GM23338 (cell line): ENCODE data around the gene RPL28. TPM values are rescaled to one million over a fixed set of nuclear protein-coding genes. Genes with fewer than 3 reads are reported as not detected.

Source experiments
- ATAC-seq: fragments of 200-7000 bp; cut with Tn5 transposase; 3 replicates; pipeline ENCODE4 v1.9.1; 2020
- DNase-seq: peaks from one replicate; pipeline ENCODE4 v3.0.0-alpha.2; 2015; ENCODE audit warnings: low spot score
- H2AFZ ChIP-seq: fragments of 200-600 bp; sonication (generic); 2 replicates; pipeline ENCODE4 v1.8.0; 2016; ENCODE audit warnings: antibody characterized with exemption, mild to moderate bottlenecking, moderate library complexity
- H3F3A ChIP-seq: fragments of 200-600 bp; sonication (generic); replicated peaks from 2 replicates; pipeline ENCODE4 v1.8.0; 2017; ENCODE audit warnings: antibody characterized with exemption, mixed run types, low read depth
- H3K27ac ChIP-seq: fragments of 200-600 bp; sonication (generic); 2 replicates; pipeline ENCODE4 v1.6.1; 2016; ENCODE audit warnings: low read depth
- H3K27me3 ChIP-seq: fragments of 200-600 bp; sonication (generic); 2 replicates; pipeline ENCODE4 v1.8.0; 2016; ENCODE audit warnings: mild to moderate bottlenecking, mixed run types, moderate library complexity; ENCODE audit not compliant: insufficient read depth
- H3K36me3 ChIP-seq: fragments of 200-600 bp; sonication (generic); 2 replicates; pipeline ENCODE4 v1.8.0; 2016; ENCODE audit warnings: mild to moderate bottlenecking; ENCODE audit not compliant: insufficient read depth
- H3K4me1 ChIP-seq: fragments of 200-600 bp; sonication (generic); 2 replicates; pipeline ENCODE4 v1.8.0; 2016; ENCODE audit warnings: mild to moderate bottlenecking, moderate library complexity; ENCODE audit not compliant: insufficient read depth
- H3K4me2 ChIP-seq: fragments of 200-600 bp; sonication (generic); 2 replicates; pipeline ENCODE4 v1.7.1; 2017; ENCODE audit warnings: mixed run types
- H3K4me3 ChIP-seq: fragments of 200-600 bp; sonication (generic); 2 replicates; pipeline ENCODE4 v1.6.1; 2016; ENCODE audit warnings: mixed run types
- H3K79me2 ChIP-seq: fragments of 200-600 bp; sonication (generic); replicated peaks from 2 replicates; pipeline ENCODE4 v1.8.0; 2017; ENCODE audit warnings: mild to moderate bottlenecking; ENCODE audit not compliant: insufficient read depth
- H3K9me2 ChIP-seq: fragments of 200-600 bp; sonication (generic); 2 replicates; pipeline ENCODE4 v1.8.0; 2017; ENCODE audit not compliant: insufficient read depth
- H4K20me1 ChIP-seq: fragments of 200-600 bp; sonication (generic); replicated peaks from 2 replicates; pipeline ENCODE4 v1.8.0; 2017; ENCODE audit warnings: mild to moderate bottlenecking; ENCODE audit not compliant: insufficient read depth
- H3K27ac Mint-ChIP-seq: 2 replicates; pipeline ENCODE4 v1.8.0; 2020; ENCODE audit warnings: inconsistent platforms, mild to moderate bottlenecking, moderate library complexity, mixed read lengths
- H3K27me3 Mint-ChIP-seq: 3 replicates; pipeline ENCODE4 v1.8.0; 2022; ENCODE audit warnings: low read depth, mild to moderate bottlenecking, moderate library complexity, mixed read lengths, inconsistent platforms; ENCODE audit not compliant: insufficient read depth, poor library complexity
- H3K36me3 Mint-ChIP-seq: 3 replicates; pipeline ENCODE4 v1.8.0; 2021; ENCODE audit warnings: low read depth, mild to moderate bottlenecking, inconsistent platforms, moderate library complexity, mixed read lengths
- H3K4me1 Mint-ChIP-seq: 3 replicates; pipeline ENCODE4 v1.8.0; 2020; ENCODE audit warnings: mild to moderate bottlenecking, inconsistent platforms, mixed read lengths
- H3K4me3 Mint-ChIP-seq: 3 replicates; pipeline ENCODE4 v1.8.0; 2021; ENCODE audit warnings: moderate library complexity, mild to moderate bottlenecking, inconsistent platforms, mixed read lengths
- H3K9me3 Mint-ChIP-seq: 3 replicates; pipeline ENCODE4 v1.8.0; 2020; ENCODE audit warnings: moderate library complexity, mild to moderate bottlenecking, inconsistent platforms, mixed read lengths
- CREB1 ChIP-seq: fragments of 250-450 bp; sonication (Bioruptor Pico); IDR thresholded peaks from 2 replicates; pipeline ENCODE4 v1.5.0; 2020; ENCODE audit warnings: low read depth, mild to moderate bottlenecking, moderate library complexity
- CTCF ChIP-seq, 2 experiments: fragments of 200-600 bp in 1 of 2; sonication (generic) in 1 of 2; conservative IDR thresholded peaks; 2 replicates each; pipeline versions ENCODE4 v1.5.1 to v1.6.1; 2016 to 2017; ENCODE audit warnings: antibody characterized with exemption in 2 of 2, low read depth in 2 of 2, mild to moderate bottlenecking in 2 of 2, moderate library complexity in 1 of 2
- ETS1 ChIP-seq: IDR thresholded peaks from 2 replicates; pipeline ENCODE4 v1.6.1; 2016; ENCODE audit warnings: antibody characterized with exemption
- EZH2 ChIP-seq: fragments of 200-600 bp; sonication (generic); IDR thresholded peaks from one replicate; pipeline ENCODE4 v1.8.0; 2017; ENCODE audit warnings: antibody characterized with exemption, mild to moderate bottlenecking, low read depth; ENCODE audit not compliant: unreplicated experiment
- EZH2phosphoT487 ChIP-seq: fragments of 200-600 bp; sonication (generic); IDR thresholded peaks from one replicate; pipeline ENCODE4 v1.8.1; 2018; ENCODE audit warnings: antibody characterized with exemption; ENCODE audit not compliant: unreplicated experiment
- JUNB ChIP-seq: IDR thresholded peaks from one replicate; pipeline ENCODE4 v1.6.1; 2016; ENCODE audit warnings: antibody characterized with exemption; ENCODE audit not compliant: unreplicated experiment
- NANOG ChIP-seq: IDR thresholded peaks from 2 replicates; pipeline ENCODE4 v1.6.1; 2016; ENCODE audit warnings: antibody characterized with exemption, borderline replicate concordance
- POLR2AphosphoS5 ChIP-seq: IDR thresholded peaks from 2 replicates; pipeline ENCODE4 v1.6.1; 2016; ENCODE audit warnings: antibody characterized with exemption, low read depth
- REST ChIP-seq: IDR thresholded peaks from one replicate; pipeline ENCODE4 v1.6.1; 2018; ENCODE audit warnings: antibody characterized with exemption; ENCODE audit not compliant: unreplicated experiment
- STAT1 ChIP-seq: IDR thresholded peaks from one replicate; pipeline ENCODE4 v1.6.1; 2016; ENCODE audit warnings: antibody characterized with exemption; ENCODE audit not compliant: unreplicated experiment
- ZNF331 ChIP-seq: fragments of 250-450 bp; sonication (Bioruptor Pico); IDR thresholded peaks from 2 replicates; pipeline ENCODE4 v1.5.0; 2020; ENCODE audit warnings: low read depth, mild to moderate bottlenecking, moderate library complexity
- polyA plus RNA-seq: library from polyadenylated mRNA; unstranded; fragments of >200 nt; fragmentation: Nextera tagmentation; extraction: Ambion mirVana; gene quantifications from 2 replicates; pipeline ENCODE4 v1.2.1, GENCODE V29; 2016
- total RNA-seq: library from RNA; depleted of rRNA; stranded (reverse); fragments of >200 nt; shearing (Covaris generic); gene quantifications from 2 replicates; pipeline ENCODE4 v1.2.3, GENCODE V29; 2014

The RPL28 gene
- total and polyA plus RNA-seq, 2 experiments from 2014 or later: 737 to 1,528 TPM

GRCh38 chr19:55439052-55439451 is 53.3 kb downstream of the RPL28 start (continued):
- TF ChIP-seq ETS1 (no peak), EZH2 (no peak), REST (no peak), POLR2AphosphoS5 (no peak), NANOG (no peak), JUNB (no peak), ZNF331 (CRISPR knock-in tag) (no peak), CTCF (conservative IDR thresholded peaks at IDR 0.05; ENCODE audit: low read depth in 2 of 2) (no peak), EZH2phosphoT487 (no peak), CREB1 (no peak)

GRCh38 chr19:55440411-55441105 is 54.8 kb downstream of the RPL28 start:
- H3K79me2 ChIP-seq: no peaks in the 10 kb centered on the region
- H3K27me3 ChIP-seq: peaks cover 74% of the 10 kb centered on the region
- Mint-ChIP-seq H3K36me3 (no peaks in the 10 kb centered on the region; the same call in 2 of the 3 replicates), H3K4me3 (peak overlapping the region; percentile 73), H3K27me3 (peaks cover 75% of the 10 kb centered on the region), H3K9me3 (no peaks in the 10 kb centered on the region; the same call in none of the 3 replicates), H3K4me1 (peaks cover 25% of the 10 kb centered on the region), H3K27ac (no peak overlapping the region)
- no peaks in the 10 kb centered on the region for H4K20me1 ChIP-seq
- H3K4me1 ChIP-seq: peaks cover 12% of the 10 kb centered on the region; the same call in 1 of the 2 replicates
- peak; percentile 89 for DNase-seq
- TF ChIP-seq EZH2: no peak
- no peak for TF ChIP-seq STAT1
- TF ChIP-seq POLR2AphosphoS5: peak; percentile 38
- peaks cover 9% of the 10 kb centered on the region for H3F3A ChIP-seq
- peak overlapping the region; percentile 92 for H2AFZ ChIP-seq
- H3K9me2 ChIP-seq: no peaks in the 10 kb centered on the region
- peak overlapping the region; percentile 67 for H3K4me3 ChIP-seq
- no peaks in the 10 kb centered on the region for H3K36me3 ChIP-seq
- peak; percentile 48 for ATAC-seq
- H3K27ac ChIP-seq: no peak overlapping the region
- peak overlapping the region; percentile 87 for H3K4me2 ChIP-seq
